HG02970 (cell line): ENCODE measurements around the gene FDXR.

Experiments used
- ATAC-seq: cut with Tn5 transposase; IDR thresholded peaks from one replicate; pipeline ENCODE4 v1.9.1; 2021; ENCODE audit warnings: mild to moderate bottlenecking, moderate library complexity, moderate number of reproducible peaks; ENCODE audit not compliant: unreplicated experiment, low FRiP score

FDXR gene

DNA sequence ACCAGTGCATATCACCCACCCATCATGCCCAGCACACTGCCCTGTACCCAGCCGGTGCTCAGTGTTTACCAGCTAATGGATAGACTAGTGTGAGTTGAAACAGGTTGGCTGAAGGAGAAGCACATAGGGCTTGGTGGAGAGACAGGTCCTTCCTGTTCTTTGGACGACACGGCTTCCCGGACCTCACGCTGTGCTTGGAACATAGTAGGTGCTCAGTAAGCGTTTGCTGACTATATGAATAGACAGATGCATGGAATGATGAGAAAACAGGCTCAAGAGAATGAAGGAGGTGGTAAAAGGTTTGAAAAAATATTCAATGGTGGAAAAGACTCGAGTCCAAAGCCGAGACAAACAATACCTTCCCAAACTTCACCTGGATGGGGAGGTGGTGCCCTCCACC lies 27.4 kb upstream of the FDXR start:
- no peak for ATAC-seq

DNA sequence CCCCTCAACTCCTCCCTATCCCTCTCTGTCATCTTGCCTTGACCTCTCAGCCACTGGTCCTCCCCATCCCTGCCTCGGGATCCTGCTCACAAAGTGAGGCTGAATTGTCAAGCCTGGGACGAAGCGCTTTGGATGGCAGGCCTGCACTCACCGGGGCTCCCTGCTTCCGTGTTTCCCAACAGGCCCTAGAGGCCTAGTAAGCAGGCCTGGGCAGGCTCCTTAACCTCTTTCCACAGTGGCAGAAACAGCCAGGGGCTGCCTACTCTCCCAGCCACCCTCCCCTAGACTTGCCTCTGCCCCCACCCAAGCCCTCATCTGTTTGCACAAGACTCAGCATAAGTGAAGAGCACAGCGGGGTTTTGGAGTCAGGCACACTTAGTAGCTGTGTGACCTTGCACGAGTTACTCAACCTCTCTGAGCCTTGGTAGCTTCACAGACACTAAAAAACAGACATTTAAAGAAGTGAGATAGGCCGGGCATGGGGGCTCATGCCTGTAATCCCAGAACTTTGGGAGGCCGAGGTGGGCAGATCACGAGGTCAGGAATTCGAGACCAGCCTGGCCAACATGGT lies 25.7 kb upstream of the FDXR start:
- ATAC-seq, result no peak

- no peak for ATAC-seq
Measured at GRCh38 chr17:74893936-74894671, 21.3 kb upstream of the FDXR start.

DNA sequence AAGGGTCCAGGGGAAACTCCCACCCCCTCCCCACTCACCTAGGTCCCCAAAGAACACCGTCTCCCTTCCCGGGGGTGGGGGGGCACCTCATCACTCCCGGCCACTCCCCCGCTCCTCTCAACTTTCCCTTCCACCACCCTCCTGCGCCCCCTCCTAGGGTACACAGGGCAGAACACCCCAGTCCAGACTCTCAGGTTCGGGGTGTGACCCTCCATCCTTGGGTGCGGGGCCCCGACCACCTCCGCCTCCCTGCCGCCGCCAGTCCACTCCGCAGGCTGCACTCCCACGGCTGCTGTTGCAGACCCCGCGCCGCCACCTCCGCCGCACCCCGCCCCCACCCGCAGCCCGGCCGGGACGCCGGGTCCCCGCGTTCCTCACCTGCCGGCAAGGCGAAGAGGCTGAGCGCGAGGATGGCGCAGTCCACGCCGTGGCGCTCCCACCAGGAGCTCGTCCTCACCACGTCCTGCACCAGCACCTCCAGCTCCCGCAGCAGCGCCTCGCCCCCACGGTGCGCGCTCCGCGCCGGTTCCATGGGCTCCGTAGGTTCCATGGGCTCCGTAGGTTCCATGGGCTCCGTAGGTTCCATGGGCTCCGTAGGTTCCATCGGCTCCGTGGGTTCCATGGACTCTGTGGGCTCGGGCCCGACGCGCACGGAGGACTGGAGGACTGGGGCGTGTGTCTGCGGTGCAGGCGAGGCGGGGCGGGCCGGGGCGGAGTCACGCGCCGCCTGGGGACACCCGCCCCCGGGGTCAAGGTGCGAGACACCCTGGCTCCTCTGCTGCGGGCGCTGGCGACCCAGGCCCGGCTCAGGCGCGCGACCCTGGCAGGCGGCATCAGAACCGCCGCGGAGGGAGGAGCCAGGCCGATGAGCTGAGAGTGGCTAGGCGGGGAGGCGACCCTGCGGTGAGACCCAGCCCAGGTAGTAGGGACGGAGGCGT lies 20.4 kb upstream of the FDXR start, which contains the start of gene FADS6:
TSS of gene FADS6 (minus strand) at position 660 of the 938 bp plus-strand sequence. CDS start at position 622, 38 bp downstream.
- no peak for ATAC-seq

GRCh38 chr17:74892013-74892841 lies 19.4 kb upstream of the FDXR start:
- ATAC-seq, result no peak

DNA sequence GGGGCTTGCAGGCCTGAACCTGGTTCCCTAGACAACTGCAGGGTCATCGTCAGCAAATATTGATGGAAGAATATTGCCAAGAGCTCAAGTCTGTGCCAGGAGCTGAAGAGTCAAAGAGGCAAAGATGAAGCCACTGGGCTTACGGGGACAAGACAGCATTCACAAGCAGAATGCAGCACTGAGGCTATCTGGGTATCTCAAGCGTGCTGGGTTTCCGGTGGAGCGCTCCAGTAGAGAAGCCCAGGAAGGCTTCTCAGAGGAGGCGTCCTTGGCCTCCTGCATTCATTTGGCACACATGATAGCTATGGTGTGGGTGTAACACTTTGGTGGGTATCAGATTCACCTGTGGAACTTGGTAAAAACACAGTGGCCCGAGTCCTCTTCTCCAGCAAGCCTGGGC lies 17.8 kb upstream of the FDXR start:
- ATAC-seq, result no peak

GRCh38 chr17:74888469-74888868 lies 15.7 kb upstream of the FDXR start:
- ATAC-seq, result no peak

GRCh38 chr17:74883241-74883745 lies 10.5 kb upstream of the FDXR start:
- no peak for ATAC-seq

GRCh38 chr17:74882517-74883240 lies 9.9 kb upstream of the FDXR start:
- no peak for ATAC-seq

- no peak for ATAC-seq
Measured at GRCh38 chr17:74881073-74881472, 8.3 kb upstream of the FDXR start.

GRCh38 chr17:74879308-74879707 lies 6.5 kb upstream of the FDXR start:
- ATAC-seq, result no peak

DNA sequence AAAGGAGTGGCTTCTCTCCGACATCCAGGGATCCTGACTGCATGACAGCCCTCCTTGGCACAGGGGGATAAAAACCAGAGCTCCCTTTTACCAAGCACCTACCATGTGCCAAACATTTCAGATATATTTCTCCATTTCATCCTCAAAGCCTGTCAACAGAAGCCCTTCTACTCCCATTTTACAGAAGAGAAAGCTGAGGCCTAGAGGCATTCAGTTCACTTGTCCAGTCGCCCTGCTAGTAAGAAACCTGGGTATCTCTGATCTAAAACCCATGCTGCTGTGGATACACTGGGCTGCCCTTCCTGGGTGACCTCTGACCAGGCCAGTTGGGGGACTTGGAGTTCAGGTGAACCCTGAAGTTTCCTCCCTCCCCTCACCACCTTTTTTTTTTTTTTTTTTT lies 5.9 kb upstream of the FDXR start:
- no peak for ATAC-seq

- ATAC-seq, result no peak
Measured at GRCh38 chr17:74877592-74878548, 5.1 kb upstream of the FDXR start.

- no peak for ATAC-seq
Measured at GRCh38 chr17:74875977-74876593, 3.3 kb upstream of the FDXR start.

GRCh38 chr17:74875155-74875976 lies 2.6 kb upstream of the FDXR start:
- no peak for ATAC-seq

GRCh38 chr17:74874615-74875037 lies 1.8 kb upstream of the FDXR start:
- no peak for ATAC-seq
